ENCODE data around the gene S100P. TPM values are rescaled to one million over a fixed set of nuclear protein-coding genes. Genes with fewer than 3 reads are reported as not detected.
"Not testable (repeated sequence)": the region's sequence is repeated elsewhere in the genome, so short reads cannot be mapped to it uniquely, and the experiment has no call there.

S100P gene
- total RNA-seq, 2 donors from 2014 or later: 0.35 TPM; not detected in 1

DNA sequence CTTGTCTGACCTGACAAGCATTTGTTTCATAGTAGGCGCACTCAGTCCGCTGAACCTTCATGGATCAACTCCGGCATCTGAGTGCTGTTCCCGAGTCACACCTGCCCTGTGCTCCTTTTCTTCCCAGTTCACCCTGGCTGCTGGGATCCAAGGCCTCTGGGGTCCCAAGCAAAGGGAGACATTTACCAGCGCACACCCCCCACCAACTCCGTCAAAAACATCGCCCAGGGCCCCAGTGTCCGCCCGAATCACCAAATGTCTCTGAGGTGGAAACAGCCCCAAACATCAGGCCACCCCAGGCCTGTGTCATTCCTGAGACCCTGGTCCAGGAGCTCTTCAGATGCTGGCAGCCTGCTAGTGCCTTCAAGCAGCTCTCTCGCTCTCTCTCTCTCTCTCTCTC lies 27.4 kb downstream of the S100P start:
- no peaks in the 10 kb centered on the region for H3K27me3 ChIP-seq
- no peak overlapping the region for H3K27ac ChIP-seq
- DNase-seq (ENCODE audit: low spot score): no peak
- no peaks in the 10 kb centered on the region for H3K36me3 ChIP-seq
- no peaks in the 10 kb centered on the region for H3K9me3 ChIP-seq
- H3K4me1 ChIP-seq: peaks cover 0 to 27% of the 10 kb centered on the region in 2 donors
- no peak overlapping the region for H3K4me3 ChIP-seq
- no peak for TF ChIP-seq CTCF (IDR thresholded peaks at IDR 0.05)

DNA sequence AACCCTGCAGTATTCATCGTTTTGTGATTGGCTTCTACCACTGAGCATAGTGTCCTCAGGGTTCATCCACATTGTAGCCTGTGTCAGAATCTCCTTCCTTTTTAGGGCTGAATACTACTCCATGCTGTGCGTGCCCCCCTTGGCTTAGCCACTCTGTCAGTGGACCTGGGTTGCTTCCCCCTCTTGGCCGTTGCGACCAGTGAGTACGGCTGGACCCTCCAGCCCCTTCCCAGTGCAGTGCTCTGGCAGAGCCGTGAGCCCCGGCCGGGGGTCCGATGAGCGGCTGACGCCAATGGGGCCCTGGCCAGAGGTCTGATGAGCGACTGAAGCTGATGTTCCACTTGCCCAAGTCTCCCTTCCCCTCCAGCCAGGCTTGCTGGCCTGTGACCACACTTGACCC lies 29.2 kb downstream of the S100P start:
- no peak for DNase-seq (ENCODE audit: low spot score)
- Histone ChIP-seq H3K27me3 (no peaks in the 10 kb centered on the region), H3K4me3 (no peak overlapping the region), H3K36me3 (no peaks in the 10 kb centered on the region), H3K27ac (no peak overlapping the region), H3K4me1 (peaks cover 0 to 19% of the 10 kb centered on the region in 2 donors), H3K9me3 (no peaks in the 10 kb centered on the region)
- no peak for TF ChIP-seq CTCF (IDR thresholded peaks at IDR 0.05)

DNA sequence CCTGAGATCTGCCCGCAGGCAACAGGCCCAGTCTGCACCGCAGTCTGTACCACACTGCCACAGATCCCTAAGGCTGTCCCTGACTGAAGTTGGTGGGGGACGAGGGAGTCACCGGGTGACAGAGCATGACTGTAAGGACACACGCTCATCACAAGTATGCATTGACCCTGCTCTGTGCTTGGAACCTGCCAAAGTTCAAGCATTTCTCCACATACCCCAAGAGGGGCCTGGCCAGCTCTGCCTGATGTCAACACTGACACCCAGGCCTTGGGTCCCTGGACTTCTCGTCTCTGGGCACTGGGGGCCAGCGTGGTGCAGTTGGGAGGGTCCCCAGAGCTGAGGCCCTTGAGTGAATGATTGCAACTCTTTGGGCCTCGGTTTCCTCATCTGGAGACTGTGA lies 30.2 kb downstream of the S100P start:
- Histone ChIP-seq H3K27me3 (no peaks in the 10 kb centered on the region), H3K4me3 (no peak overlapping the region), H3K27ac (no peak overlapping the region), H3K36me3 (no peaks in the 10 kb centered on the region), H3K9me3 (no peaks in the 10 kb centered on the region), H3K4me1 (peaks cover 0 to 14% of the 10 kb centered on the region in 2 donors)
- no peak for DNase-seq (ENCODE audit: low spot score)
- no peak for TF ChIP-seq CTCF (IDR thresholded peaks at IDR 0.05)

DNA sequence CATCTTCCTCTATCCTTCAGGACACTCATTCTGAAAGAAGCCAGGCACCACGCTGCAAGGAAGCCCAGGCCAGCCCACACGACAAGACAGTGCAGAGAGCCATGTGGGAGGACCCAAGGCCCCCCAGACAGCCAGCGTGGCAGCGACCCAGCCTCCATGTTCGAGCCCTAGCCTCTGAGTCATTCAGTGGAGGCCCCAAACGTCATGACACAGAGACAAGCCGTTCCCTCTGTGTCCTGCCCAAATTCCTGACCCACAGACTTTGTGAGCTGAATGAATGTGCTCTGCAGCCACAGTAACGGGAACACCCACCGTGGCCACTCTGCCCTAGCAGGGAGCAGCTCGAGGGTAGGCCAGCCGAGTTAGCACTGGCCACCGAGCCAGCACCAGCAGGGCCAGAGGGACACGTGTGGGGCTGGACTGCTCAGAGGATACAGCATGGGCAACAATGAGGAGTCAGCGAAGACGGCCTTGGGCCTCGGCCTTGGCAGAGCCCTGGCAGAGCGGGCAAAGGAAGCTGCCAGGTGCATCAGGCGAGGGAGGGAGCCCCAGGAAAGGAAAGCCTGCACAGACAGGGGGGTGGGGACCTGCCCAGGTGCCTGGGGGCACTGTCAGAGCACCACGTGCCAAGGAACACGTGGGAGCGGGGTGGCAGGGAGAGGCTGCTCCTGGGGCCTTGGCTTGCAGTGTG lies 30.9 kb downstream of the S100P start:
- no peaks in the 10 kb centered on the region for H3K9me3 ChIP-seq
- no peaks in the 10 kb centered on the region for H3K27me3 ChIP-seq
- TF ChIP-seq CTCF (IDR thresholded peaks at IDR 0.05): no peak
- DNase-seq (ENCODE audit: low spot score): no peak
- no peak overlapping the region for H3K27ac ChIP-seq
- peaks cover 0 to 14% of the 10 kb centered on the region in 2 donors for H3K4me1 ChIP-seq
- H3K36me3 ChIP-seq: no peaks in the 10 kb centered on the region
- no peak overlapping the region for H3K4me3 ChIP-seq

DNA sequence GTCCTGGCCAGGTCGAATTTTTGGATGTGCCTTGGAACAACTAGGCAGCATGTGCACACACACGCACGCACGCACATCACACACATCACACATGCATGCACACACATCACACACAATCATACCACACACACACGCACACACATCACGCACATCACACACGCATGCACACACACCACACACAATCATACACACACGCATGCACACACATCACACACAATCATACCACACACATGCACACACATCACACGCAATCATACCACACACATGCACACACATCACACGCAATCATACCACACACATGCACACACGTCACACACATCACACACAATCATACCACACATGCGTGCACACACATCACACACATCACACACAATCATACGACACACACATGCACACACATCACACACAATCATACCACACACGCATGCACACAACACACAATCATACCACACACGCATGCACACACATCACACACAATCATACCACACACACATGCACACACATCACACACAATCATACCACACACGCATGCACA lies 31.8 kb downstream of the S100P start:
- not testable (repeated sequence) for H3K27me3 ChIP-seq; H3K36me3 ChIP-seq; H3K27ac ChIP-seq; H3K4me3 ChIP-seq; DNase-seq (ENCODE audit: low spot score); H3K9me3 ChIP-seq
- H3K4me1 ChIP-seq: peaks cover 0 to 10% of the 10 kb centered on the region in 2 donors

GRCh38 chr4:6727081-6727942 lies 33.6 kb downstream of the S100P start:
- Histone ChIP-seq H3K4me3 (no peak overlapping the region), H3K4me1 (peaks cover 0 to 18% of the 10 kb centered on the region in 2 donors), H3K27me3 (no peaks in the 10 kb centered on the region), H3K9me3 (no peaks in the 10 kb centered on the region), H3K27ac (no peak overlapping the region), H3K36me3 (no peaks in the 10 kb centered on the region)
- TF ChIP-seq CTCF (IDR thresholded peaks at IDR 0.05): no peak
- no peak for DNase-seq (ENCODE audit: low spot score)
